Pulmonary artery endothelial cell (primary cell): ENCODE results near the gene ARSB. TPM values are rescaled to one million over a fixed set of nuclear protein-coding genes. Genes with fewer than 3 reads are reported as not detected.

Source experiments
- total RNA-seq: library from RNA; depleted of rRNA; stranded (reverse); fragments of >200 nt; gene quantifications from 2 replicates; pipeline ENCODE4 v1.2.3, GENCODE V29; 2014

Gene ARSB
- total RNA-seq, 1 donor from 2014 or later: 10.4 TPM

Other genes starting within 250 kb of the ARSB start
- 0.20 and 0.25 TPM in 2 replicates for gene DMGDH, start 84.4 kb upstream of the ARSB start, total RNA-seq
- gene BHMT2, start 84.5 kb upstream of the ARSB start, total RNA-seq: 0.13 and 2.5 TPM in 2 replicates
- not detected in 2 replicates for gene BHMT, start 126.5 kb upstream of the ARSB start, total RNA-seq